GM20000 (cell line): ENCODE results near the gene NPR1.

Experiments
- DNase-seq: peaks from one replicate; pipeline ENCODE4 v3.0.0; 2012; ENCODE audit warnings: low spot score
- CTCF ChIP-seq: IDR thresholded peaks from 2 replicates; pipeline ENCODE4 v1.5.1; 2012; ENCODE audit warnings: mild to moderate bottlenecking, control low read depth; ENCODE audit errors: extremely low read depth, missing control alignments

NPR1 gene

DNA sequence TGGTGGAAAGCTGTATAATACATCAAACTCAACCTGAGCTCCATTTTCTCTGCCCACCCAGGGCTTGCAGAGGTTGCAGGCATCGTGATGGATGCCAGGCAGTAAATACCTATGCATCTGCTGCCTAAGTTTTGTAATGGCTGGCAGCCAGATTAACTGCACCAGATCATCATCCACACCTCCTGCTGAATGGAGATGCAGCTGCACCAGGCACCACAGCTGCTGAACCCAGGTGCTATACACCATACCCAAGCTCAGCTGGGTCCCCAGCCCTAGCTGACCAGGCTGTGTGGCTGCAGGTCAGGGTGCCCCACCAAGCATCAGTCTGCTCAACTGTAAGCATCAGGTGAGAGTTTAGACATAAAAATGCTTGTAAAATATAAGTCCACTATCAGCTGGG, 26.7 kb upstream of the NPR1 start:
- no peak for TF ChIP-seq CTCF
- no peak for DNase-seq

DNA sequence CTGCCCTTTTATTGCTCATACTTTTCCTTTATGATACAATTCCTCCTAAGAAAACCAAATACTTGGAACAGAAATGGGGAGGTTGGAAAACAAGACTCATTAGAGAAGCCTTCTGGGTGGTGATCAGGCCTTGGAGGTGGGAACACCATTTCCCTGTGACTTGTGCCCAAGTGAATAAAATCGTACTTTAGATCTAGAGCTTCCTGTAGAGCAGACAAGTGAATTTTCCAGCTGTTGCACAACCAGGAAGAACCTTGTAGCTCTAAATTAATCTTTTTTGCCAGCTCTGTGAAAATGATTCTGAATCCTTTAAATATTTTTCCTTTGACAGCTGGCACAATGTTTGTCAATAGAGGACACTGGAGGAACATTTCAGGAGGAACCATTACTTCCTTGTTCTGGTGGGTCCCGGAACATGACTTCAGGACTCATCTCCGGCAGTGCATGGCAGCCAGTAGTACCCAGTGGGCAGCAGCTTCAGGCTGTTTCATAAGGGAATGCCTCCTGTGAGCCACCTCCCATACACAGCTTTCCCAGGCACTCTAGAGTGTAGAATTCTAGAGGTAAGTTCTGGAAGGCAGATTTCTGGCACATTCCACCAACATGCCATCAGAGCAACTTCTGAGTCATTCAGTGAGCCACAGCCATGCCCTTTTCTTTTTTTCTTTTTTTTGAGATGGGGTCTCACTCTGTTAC, 25.5 kb upstream of the NPR1 start:
- TF ChIP-seq CTCF: no peak
- no peak for DNase-seq

- DNase-seq: no peak
- TF ChIP-seq CTCF: no peak
Observed at GRCh38 chr1:153655333-153655732, 23.2 kb upstream of the NPR1 start.

DNA sequence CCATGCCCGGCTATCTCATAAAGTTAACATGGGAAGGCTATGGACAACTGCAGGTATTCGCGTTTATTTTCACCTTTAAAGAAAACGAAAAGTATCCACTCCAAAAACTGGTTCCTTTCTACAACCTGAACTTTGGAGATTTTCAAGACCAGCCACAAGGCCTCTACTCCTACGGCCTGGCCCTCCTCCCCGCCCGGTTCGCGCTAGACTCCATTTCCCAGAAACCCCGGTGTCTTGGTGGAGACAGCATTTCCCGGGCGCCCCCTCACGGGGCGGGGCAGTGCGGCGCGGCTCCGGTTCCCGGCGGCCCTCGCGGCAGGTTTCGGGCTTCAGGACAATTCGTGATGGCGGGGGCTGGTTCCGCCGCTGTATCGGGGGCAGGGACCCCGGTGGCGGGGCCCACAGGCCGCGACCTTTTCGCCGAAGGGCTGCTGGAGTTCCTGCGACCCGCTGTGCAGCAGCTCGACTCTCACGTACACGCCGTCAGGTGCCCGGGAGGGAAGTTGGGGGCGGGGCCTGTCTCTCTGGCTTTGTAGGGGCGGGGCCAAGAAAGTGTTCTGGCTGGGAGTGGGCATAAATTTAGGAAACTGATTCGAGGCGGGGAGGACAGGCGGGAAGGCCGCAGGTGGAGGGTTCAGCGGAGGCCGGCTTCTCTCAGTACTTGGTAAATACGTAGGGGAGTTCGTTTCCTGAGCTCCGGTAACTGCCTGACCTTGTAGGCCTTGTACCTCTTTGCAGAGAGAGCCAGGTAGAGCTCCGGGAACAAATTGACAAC, 19.9 kb upstream of the NPR1 start, which contains the start of gene SNAPIN:
SNAPIN (plus strand) TSS at position 304 of the 775 bp plus-strand sequence; CDS start at position 345, 41 bp downstream.
- peak; percentile 89 for DNase-seq
- TF ChIP-seq CTCF: no peak

GRCh38 chr1:153659175-153659534, 19.3 kb upstream of the NPR1 start:
- no peak for DNase-seq
- no peak for TF ChIP-seq CTCF

DNA sequence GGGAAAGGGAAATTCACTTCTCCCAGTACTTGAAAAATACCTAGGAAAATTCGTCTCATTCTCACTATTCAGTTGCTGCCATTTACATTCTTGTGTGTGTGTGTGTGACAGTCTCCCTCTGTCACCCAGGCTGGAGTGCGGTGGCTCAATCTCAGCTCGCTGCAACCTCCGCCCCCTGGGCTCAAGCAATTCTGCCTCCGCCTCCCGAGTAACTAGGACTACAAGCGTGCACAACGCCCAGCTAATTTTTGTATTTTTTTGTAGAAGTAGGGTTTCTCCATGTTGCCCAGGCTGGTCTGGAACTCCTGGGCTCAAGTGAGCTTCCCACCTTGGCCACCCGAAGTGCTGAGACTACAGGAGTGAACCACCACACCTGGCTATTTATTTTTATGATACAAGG, 18.8 kb upstream of the NPR1 start:
- TF ChIP-seq CTCF: no peak
- no peak for DNase-seq

DNA sequence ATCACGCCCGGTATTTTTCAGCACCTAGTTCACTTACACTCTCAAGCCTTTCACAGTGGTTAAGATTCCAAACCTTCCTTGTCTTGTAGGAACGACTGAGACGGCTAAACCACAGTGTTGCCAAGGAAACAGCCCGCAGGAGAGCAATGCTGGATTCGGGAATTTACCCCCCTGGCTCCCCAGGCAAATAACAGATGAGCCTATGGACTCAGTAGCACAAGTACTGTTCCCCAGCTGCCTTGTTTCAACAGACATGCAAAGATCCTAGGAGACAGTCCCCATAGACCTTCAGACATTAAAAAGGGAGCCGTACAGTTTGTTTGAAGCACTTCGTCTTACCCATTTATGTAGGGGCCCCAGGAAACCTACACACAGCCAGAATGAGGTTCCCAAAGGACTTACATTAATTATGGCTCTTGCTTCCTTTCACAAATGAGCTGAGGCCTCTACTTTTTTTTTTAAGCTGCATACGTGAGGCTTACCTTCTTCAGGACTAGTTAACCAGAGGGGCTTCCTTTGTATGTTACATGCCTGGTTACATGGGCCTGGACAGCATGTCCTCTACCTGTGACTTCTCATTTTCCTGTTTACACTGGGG, 17.3 kb upstream of the NPR1 start:
- TF ChIP-seq CTCF: no peak
- no peak for DNase-seq
